ENCODE data around the gene MBD6.

The MBD6 gene

GRCh38 chr12:57577981-57578758 lies 55.5 kb downstream of the MBD6 start:
- DNase-seq, result no peak

- DNase-seq, result no peak
Measured at GRCh38 chr12:57579011-57579410, 56.4 kb downstream of the MBD6 start.
